H1 (cell line): ENCODE results near the gene DRD2. TPM values are rescaled to one million over a fixed set of nuclear protein-coding genes. Genes with fewer than 3 reads are reported as not detected.

Source experiments
- CTCF ChIA-PET: fragments of 300-600 bp; sonication (Branson Sonifier 250); formaldehyde crosslinking; loops from one replicate; lab custom pipeline; 2021; ENCODE audit not compliant: partially characterized antibody; lab: Charles Lee
- POLR2A ChIA-PET: fragments of 300-600 bp; sonication (Branson Sonifier 250); formaldehyde crosslinking; loops from one replicate; lab custom pipeline; 2021; ENCODE audit warnings: inconsistent platforms; ENCODE audit not compliant: partially characterized antibody; lab: Charles Lee
- DNase-seq, 2 experiments: peaks; one replicate each; pipeline versions ENCODE4 v3.0.0 to v3.0.0-alpha.2; 2010 to 2022; ENCODE audit warnings: low spot score in 2 of 2, low read depth in 1 of 2, mixed read lengths in 1 of 2
- FAIRE-seq: peaks from 2 replicates; lab custom pipeline; 2011; peaks lifted over from hg19 to GRCh38; lab: Jason Lieb, UNC
- H2AFZ ChIP-seq: 2 replicates; pipeline ENCODE4 v1.8.1; 2012; ENCODE audit warnings: low read length, inconsistent platforms
- H2AK5ac ChIP-seq: 2 replicates; pipeline ENCODE4 v1.6.1; 2013; ENCODE audit warnings: low read depth, low read length
- H2BK120ac ChIP-seq: replicated peaks from 2 replicates; pipeline ENCODE3; 2013; ENCODE audit warnings: low read depth, low read length, inconsistent platforms
- H2BK12ac ChIP-seq: 2 replicates; pipeline ENCODE4 v1.6.1; 2013; ENCODE audit warnings: low read depth, low read length
- H2BK15ac ChIP-seq: 2 replicates; pipeline ENCODE4 v1.6.1; 2013; ENCODE audit warnings: low read length
- H2BK20ac ChIP-seq: 2 replicates; pipeline ENCODE4 v1.6.1; 2013; ENCODE audit warnings: low read length
- H2BK5ac ChIP-seq: 2 replicates; pipeline ENCODE4 v1.6.1; 2013; ENCODE audit warnings: low read depth, low read length
- H3K14ac ChIP-seq: 2 replicates; pipeline ENCODE4 v1.6.1; 2013; ENCODE audit warnings: inconsistent platforms; ENCODE audit not compliant: insufficient read length
- H3K18ac ChIP-seq: 2 replicates; pipeline ENCODE4 v1.6.1; 2013; ENCODE audit warnings: low read length; ENCODE audit errors: extremely low read depth
- H3K23ac ChIP-seq: 2 replicates; pipeline ENCODE4 v1.6.1; 2013; ENCODE audit warnings: inconsistent platforms; ENCODE audit not compliant: insufficient read length
- H3K23me2 ChIP-seq: 2 replicates; pipeline ENCODE4 v1.6.1; 2013; ENCODE audit warnings: low read depth, low read length
- H3K27ac ChIP-seq: 2 replicates; pipeline ENCODE4 v1.6.1; 2011; ENCODE audit warnings: low read depth, low read length, inconsistent platforms
- H3K27me3 ChIP-seq, 4 experiments: replicated peaks in 1 of 4; 1 replicate in 1 of 4; 2 replicates in 3 of 4; pipeline versions ENCODE4 v1.6.1 to v1.8.1; 2011 to 2013; ENCODE audit warnings: low read length in 3 of 4, mild to moderate bottlenecking in 3 of 4, inconsistent platforms in 2 of 4, mixed read lengths in 2 of 4, moderate library complexity in 1 of 4; ENCODE audit not compliant: control insufficient read depth in 3 of 4, insufficient read depth in 3 of 4; ENCODE audit errors: extremely low read depth in 1 of 4
- H3K36me3 ChIP-seq, 4 experiments: 2 replicates each; pipeline versions ENCODE4 v1.6.1 to v1.8.1; 2011 to 2013; ENCODE audit warnings: mild to moderate bottlenecking in 4 of 4, low read length in 3 of 4, moderate library complexity in 2 of 4, control low read depth in 1 of 4, inconsistent platforms in 1 of 4; ENCODE audit not compliant: insufficient read depth in 4 of 4, control insufficient read depth in 2 of 4
- H3K4ac ChIP-seq: replicated peaks from 2 replicates; pipeline ENCODE3; 2013; ENCODE audit warnings: low read length, low read depth, mixed read lengths, inconsistent platforms; ENCODE audit not compliant: insufficient read length
- H3K4me1 ChIP-seq, 4 experiments: replicated peaks in 1 of 4; 1 replicate in 1 of 4; 2 replicates in 3 of 4; pipeline versions ENCODE4 v1.6.1 to v1.8.1; 2011 to 2013; ENCODE audit warnings: low read length in 3 of 4, inconsistent platforms in 2 of 4, mixed read lengths in 1 of 4; ENCODE audit not compliant: insufficient read depth in 4 of 4, control insufficient read depth in 3 of 4
- H3K4me2 ChIP-seq, 2 experiments: 2 replicates each; pipeline versions ENCODE4 v1.6.1 to v1.8.1; 2011 to 2013; ENCODE audit warnings: low read depth in 2 of 2, low read length in 2 of 2, control low read depth in 1 of 2, inconsistent platforms in 1 of 2, mild to moderate bottlenecking in 1 of 2; ENCODE audit not compliant: insufficient read depth in 1 of 2
- H3K4me3 ChIP-seq, 4 experiments: fragments of 200-600, 300-600 bp in 1 of 4; sonication (generic), shearing (Covaris generic), sonication (Bioruptor Twin) in 1 of 4; 2 replicates each; pipeline versions ENCODE4 v1.5.1 to v1.8.1; 2011 to 2016; ENCODE audit warnings: low read length in 4 of 4, low read depth in 3 of 4, control low read depth in 2 of 4, inconsistent platforms in 2 of 4, mild to moderate bottlenecking in 2 of 4, mixed read lengths in 1 of 4, moderate library complexity in 1 of 4; ENCODE audit not compliant: insufficient read depth in 2 of 4; ENCODE audit errors: extremely low read depth in 1 of 4
- H3K56ac ChIP-seq: replicated peaks from 2 replicates; pipeline ENCODE3; 2013; ENCODE audit warnings: low read depth, mild to moderate bottlenecking, mixed read lengths, low read length, inconsistent platforms; ENCODE audit not compliant: insufficient read length
- H3K79me1 ChIP-seq: 2 replicates; pipeline ENCODE4 v1.6.1; 2013; ENCODE audit warnings: low read depth, low read length, control low read depth
- H3K79me2 ChIP-seq, 2 experiments: 2 replicates each; pipeline versions ENCODE4 v1.6.1 to v1.8.1; 2012 to 2013; ENCODE audit warnings: low read length in 2 of 2, mild to moderate bottlenecking in 2 of 2, inconsistent platforms in 1 of 2; ENCODE audit not compliant: insufficient read depth in 2 of 2, control insufficient read depth in 1 of 2
- H3K9ac ChIP-seq, 4 experiments: replicated peaks in 1 of 4; 1 replicate in 1 of 4; 2 replicates in 3 of 4; pipeline versions ENCODE4 v1.6.1 to v1.8.1; 2011 to 2013; ENCODE audit warnings: low read depth in 3 of 4, low read length in 3 of 4, control low read depth in 2 of 4, mild to moderate bottlenecking in 2 of 4, moderate library complexity in 2 of 4, inconsistent platforms in 1 of 4; ENCODE audit errors: extremely low read depth in 1 of 4
- H3K9me3 ChIP-seq, 2 experiments: 2 replicates each; pipeline versions ENCODE4 v1.6.1 to v1.8.1; 2012 to 2013; ENCODE audit warnings: mild to moderate bottlenecking in 2 of 2, moderate library complexity in 2 of 2, control low read depth in 1 of 2, inconsistent platforms in 1 of 2, low read depth in 1 of 2, low read length in 1 of 2, mixed read lengths in 1 of 2; ENCODE audit not compliant: insufficient read depth in 2 of 2
- H4K20me1 ChIP-seq, 2 experiments: replicated peaks in 1 of 2; 2 replicates each; pipeline versions ENCODE3 to v1.8.1; 2011 to 2013; ENCODE audit warnings: inconsistent platforms in 2 of 2, low read length in 2 of 2, mild to moderate bottlenecking in 1 of 2; ENCODE audit not compliant: insufficient read depth in 2 of 2, control insufficient read depth in 1 of 2
- H4K5ac ChIP-seq: 2 replicates; pipeline ENCODE4 v1.6.1; 2013; ENCODE audit warnings: low read length, low read depth, mixed read lengths, inconsistent platforms; ENCODE audit not compliant: insufficient read length
- H4K8ac ChIP-seq: 2 replicates; pipeline ENCODE4 v1.8.0; 2013; ENCODE audit warnings: mild to moderate bottlenecking, moderate library complexity, low read length, inconsistent platforms; ENCODE audit not compliant: insufficient read depth; ENCODE audit errors: extremely low read depth
- H4K91ac ChIP-seq: replicated peaks from 2 replicates; pipeline ENCODE3; 2013; ENCODE audit warnings: low read length, mixed read lengths, inconsistent platforms; ENCODE audit not compliant: insufficient read length
- CREB1 ChIP-seq: IDR thresholded peaks from 2 replicates; pipeline ENCODE4 v1.6.1; 2012; ENCODE audit warnings: inconsistent platforms
- NANOG ChIP-seq: IDR thresholded peaks from 2 replicates; pipeline ENCODE4 v1.6.1; 2011; ENCODE audit warnings: low read length, low read depth, mild to moderate bottlenecking, inconsistent platforms; ENCODE audit not compliant: insufficient read depth, poor library complexity, severe bottlenecking
- PHF8 ChIP-seq: fragments of 200-600 bp; sonication (generic); conservative IDR thresholded peaks from 2 replicates; pipeline ENCODE4 v1.7.1; 2012; ENCODE audit warnings: low read depth, mild to moderate bottlenecking, inconsistent platforms, low read length, moderate library complexity
- SAP30 ChIP-seq: fragments of 300-600 bp; sonication (generic); IDR thresholded peaks from 2 replicates; pipeline ENCODE4 v1.7.1; 2012; ENCODE audit warnings: low read length, moderate library complexity, mild to moderate bottlenecking, inconsistent platforms; ENCODE audit not compliant: insufficient read depth, insufficient replicate concordance
- SP2 ChIP-seq: IDR thresholded peaks from 2 replicates; pipeline ENCODE4 v1.6.1; 2012; ENCODE audit warnings: mild to moderate bottlenecking, low read length, inconsistent platforms
- SUZ12 ChIP-seq: fragments of 200-600 bp; sonication (generic); IDR thresholded peaks from 2 replicates; pipeline ENCODE4 v1.6.1; 2012; ENCODE audit warnings: mild to moderate bottlenecking, inconsistent platforms, low read length, moderate library complexity, mixed read lengths
- TBP ChIP-seq: IDR thresholded peaks from 2 replicates; pipeline ENCODE4 v1.6.1; 2011; ENCODE audit warnings: low read depth, low read length, improper control_type of control experiment
- WGBS, 2 experiments: shearing (Covaris generic) in 1 of 2; methylation state at CpG; one replicate each; pipeline versions ENCODE4 v1.1.6 to v1.1.7; 2013 to 2015; ENCODE audit warnings: low lambda C conversion rate in 2 of 2, mixed read lengths in 2 of 2, inconsistent platforms in 1 of 2, low coverage in 1 of 2, missing lambda C conversion rate in 1 of 2; ENCODE audit not compliant: insufficient replicate concordance in 2 of 2, insufficient coverage in 1 of 2, insufficient read length in 1 of 2; ENCODE audit errors: extremely low coverage in 1 of 2, missing lambda C conversion rate in 1 of 2; 5-methylcytosine and 5-hydroxymethylcytosine counted together
- polyA plus RNA-seq, 7 experiments: library from polyadenylated mRNA; depleted of rRNA in 3 of 7; stranded (reverse) in 5 of 7; unstranded in 2 of 7; fragments of >200 nt in 5 of 7; fragments of 200-250 nt in 2 of 7; gene quantifications; 1 replicate in 5 of 7; 2 replicates in 1 of 7; 4 replicates in 1 of 7; pipeline versions ENCODE4 v1.2.1 to v1.2.3, GENCODE V29; 2011 to 2013; ENCODE audit warnings: missing spikeins in 2 of 7, mixed read lengths in 2 of 7
- total RNA-seq: library from RNA; stranded (reverse); fragmentation: NEBNext Ultra II Directional; extraction: Animal tissue kit (Norgen Biotek cat#: 25700); gene quantifications from 2 replicates; pipeline ENCODE4 v1.2.1, GENCODE V29; 2021

Gene DRD2
- total and polyA plus RNA-seq, 2 of the 8 experiments (the other 6 are each of a cell fraction or from before 2014, with no cell fraction given) = 0.26 to 0.41 TPM

DNA sequence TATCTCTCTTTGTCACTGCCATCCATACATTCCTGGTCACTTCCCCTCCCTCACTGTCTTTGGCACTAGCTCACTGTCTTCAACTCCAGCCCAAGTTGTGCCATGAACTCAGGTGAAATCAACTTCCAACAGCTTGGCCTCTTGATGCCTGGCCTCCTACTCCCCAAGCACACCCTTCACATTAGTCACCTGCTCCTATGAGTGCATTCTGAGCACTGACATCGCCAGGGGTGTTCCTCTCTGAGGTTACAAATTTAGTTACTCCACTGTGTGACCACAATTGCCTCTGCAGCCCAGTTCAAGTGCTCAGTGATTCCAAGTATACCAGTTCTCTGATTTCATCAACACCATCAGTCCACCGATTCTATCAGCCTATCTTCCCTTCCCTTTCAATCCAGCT is 10.8 kb downstream of the DRD2 start:
- 83% methylated on average over 2 of the region's 2 CpGs; no CpG with 5 or more reads in 1 of the 2 experiments for WGBS, 2 experiments
- Histone ChIP-seq H2AK5ac (no peak overlapping the region), H3K4me1 (peaks cover 0 to 2% (median 0%) of the 10 kb centered on the region in 4 experiments; a peak in 1 of 7 replicates), H3K23me2 (no peaks in the 10 kb centered on the region), H3K23ac (no peak overlapping the region), H2BK20ac (no peak overlapping the region), H2BK12ac (no peak overlapping the region), H4K8ac (no peak overlapping the region), H3K27me3 (no peaks in the 10 kb centered on the region), H3K56ac (no peak overlapping the region), H3K36me3 (no peaks in the 10 kb centered on the region), H3K4me3 (no peak overlapping the region), H2BK15ac (no peak overlapping the region), H3K9ac (no peak overlapping the region), H3K27ac (no peak overlapping the region), H3K79me1 (no peaks in the 10 kb centered on the region), H3K79me2 (no peaks in the 10 kb centered on the region), H2BK120ac (no peak overlapping the region), H4K20me1 (no peaks in the 10 kb centered on the region), H4K91ac (no peak overlapping the region), H3K4ac (no peak overlapping the region), H3K9me3 (no peaks in the 10 kb centered on the region), H4K5ac (no peak overlapping the region), H3K14ac (no peak overlapping the region), H2BK5ac (no peak overlapping the region), H3K4me2 (no peak overlapping the region), H3K18ac (no peak overlapping the region), H2AFZ (no peak overlapping the region)
- ChIA-PET CTCF (no interaction called here), POLR2A (no interaction called here)
- TF ChIP-seq TBP (no peak), SUZ12 (no peak), PHF8 (no peak), CREB1 (no peak), NANOG (no peak), SAP30 (no peak), SP2 (no peak)
- FAIRE-seq = no peak
- DNase-seq = no peak
